Activated CD4-positive, alpha-beta T cell treated with anti-CD3 and anti-CD28 coated beads for 24 hours (primary cell): Measurements from ENCODE around the gene LRMDA.

Experiments used
- DNase-seq, 2 donors: peaks; one replicate each; pipeline ENCODE4 v3.0.0-alpha.2; 2020; ENCODE audit warnings: low read depth in 2 of 2

Gene LRMDA

GRCh38 chr10:75540357-75540966 is 109.0 kb downstream of the LRMDA start:
- DNase-seq, result no peak

DNA sequence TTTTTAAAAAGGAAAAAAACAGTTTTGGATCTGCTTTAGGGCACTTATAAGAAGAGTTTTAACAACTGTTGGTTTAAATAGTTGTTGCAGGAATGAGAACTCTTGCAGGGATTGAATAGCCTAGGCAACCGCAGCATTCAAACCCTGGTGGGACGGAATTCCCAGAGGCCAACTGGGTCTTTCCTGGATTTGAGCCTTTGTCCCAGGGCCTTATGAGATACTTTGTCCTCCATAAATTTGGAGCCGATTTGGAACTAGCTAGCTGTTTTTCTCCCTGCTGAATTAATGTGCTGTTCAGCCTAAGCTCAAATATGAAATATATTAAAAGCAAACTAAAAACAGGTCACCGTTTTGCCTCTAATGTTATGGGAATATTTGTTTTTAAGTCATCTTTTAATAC is 109.6 kb downstream of the LRMDA start:
- no peak for DNase-seq

- DNase-seq, result no peak
These were observed 110.0 kb downstream of the LRMDA start for GRCh38 chr10:75541411-75541810.

DNA sequence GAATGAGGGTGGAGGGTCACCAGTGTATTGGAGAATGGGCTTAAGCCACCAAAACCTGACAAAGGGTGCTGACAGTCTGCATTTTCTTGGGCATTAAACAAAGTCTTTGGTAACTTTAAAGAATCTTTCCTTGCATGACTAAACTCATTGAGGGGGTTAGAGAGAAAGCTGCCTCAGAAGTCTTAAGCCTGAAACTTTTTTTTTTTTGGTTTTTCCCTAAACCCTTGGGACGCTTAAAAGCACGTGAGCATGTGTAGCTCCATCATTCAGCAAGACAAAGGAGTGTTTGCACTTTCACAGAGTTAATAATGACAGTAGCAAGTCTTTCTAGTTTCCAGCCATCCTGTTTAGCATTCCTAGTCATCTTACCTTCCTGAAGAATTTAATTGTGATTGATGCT is 110.7 kb downstream of the LRMDA start:
- no peak for DNase-seq

DNA sequence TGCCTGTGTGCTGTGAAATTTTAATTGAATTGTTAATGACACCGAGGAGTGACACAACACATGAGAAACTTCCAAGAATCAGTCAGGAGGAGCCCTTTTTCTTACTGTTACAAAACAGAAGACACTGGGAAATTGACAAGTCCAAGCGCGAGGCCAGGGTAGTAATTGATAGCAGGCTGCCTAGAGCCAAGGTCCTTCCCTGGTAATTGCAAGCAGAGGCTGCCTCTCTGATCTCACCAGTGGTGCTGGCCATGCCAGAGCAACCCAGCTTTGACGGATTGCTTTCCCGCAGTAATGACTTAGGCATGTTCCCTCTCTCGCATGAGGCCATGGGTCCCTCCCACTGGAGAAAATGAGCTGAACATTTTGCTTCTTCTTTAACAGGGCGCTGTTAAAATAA is 111.5 kb downstream of the LRMDA start:
- DNase-seq, result no peak

DNA sequence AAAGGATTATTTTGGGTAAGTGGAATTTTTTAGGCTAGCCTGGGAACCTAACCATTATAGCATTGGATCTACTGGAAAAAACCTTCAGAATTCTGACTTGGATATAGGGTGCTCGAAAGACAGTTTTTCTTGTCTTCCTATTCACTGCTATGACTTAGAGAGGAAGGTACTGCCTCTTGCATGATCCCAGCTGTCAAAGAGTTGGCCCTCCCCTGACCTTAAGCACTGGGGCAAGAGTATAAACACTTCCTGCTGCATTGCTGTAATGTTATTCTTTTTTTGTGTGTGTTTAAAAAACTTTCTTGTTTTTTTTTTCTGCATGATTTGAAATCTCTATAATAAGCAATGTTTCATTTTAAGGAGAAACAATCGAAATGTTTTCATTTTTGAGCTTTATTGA is 113.0 kb downstream of the LRMDA start:
- DNase-seq, result no peak

DNA sequence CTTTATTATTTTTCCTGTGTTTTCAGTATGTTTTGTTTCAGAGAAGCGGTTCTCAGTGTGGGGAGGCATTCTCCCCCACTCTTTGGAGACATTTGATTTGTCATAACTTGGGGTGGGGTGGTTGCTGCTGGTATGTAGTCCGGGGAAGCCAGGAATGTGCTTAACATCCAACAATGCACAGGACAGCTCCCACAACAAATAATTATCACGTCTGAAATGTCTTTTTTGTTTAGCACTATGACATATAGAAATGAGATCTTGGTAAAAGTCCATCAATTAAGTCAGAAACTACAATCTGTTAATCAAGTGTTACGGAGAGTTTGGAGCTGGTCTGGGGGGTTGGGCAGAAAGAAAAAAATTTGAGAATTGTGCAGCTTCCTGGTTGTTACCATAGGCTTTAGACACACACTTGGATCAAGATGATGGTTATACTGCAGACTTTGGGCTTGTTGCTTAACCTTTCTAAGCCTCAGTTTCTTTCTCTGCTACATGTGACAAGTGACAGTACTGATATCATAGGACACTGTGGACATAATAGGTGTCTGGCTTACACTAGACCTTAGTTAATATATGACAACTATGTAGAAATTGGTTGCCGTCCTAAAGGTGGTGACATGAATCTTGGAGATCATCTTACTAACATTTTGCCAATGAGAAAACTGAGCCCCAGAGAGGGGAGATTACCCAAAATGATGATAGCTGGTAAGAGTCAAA is 113.7 kb downstream of the LRMDA start:
- DNase-seq, result no peak

DNA sequence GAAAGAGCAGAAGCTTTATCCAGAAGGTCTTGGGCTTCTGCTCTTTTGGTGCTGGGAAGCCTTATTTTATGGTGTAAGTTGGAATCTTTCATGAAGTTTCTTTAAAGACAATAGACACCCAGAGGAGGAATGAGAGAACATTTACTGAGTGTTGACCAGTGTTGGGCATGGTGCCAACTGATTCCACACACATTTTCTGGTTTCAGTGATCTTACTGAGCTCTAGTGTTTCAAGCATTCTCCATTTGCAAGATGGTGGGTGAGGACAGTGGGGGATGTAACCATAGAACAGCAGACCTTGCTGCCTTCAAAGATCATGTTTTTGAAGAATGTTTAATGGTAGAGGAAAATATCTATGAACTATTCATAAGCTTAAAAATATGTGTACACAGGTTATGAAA is 114.6 kb downstream of the LRMDA start:
- no peak for DNase-seq

DNA sequence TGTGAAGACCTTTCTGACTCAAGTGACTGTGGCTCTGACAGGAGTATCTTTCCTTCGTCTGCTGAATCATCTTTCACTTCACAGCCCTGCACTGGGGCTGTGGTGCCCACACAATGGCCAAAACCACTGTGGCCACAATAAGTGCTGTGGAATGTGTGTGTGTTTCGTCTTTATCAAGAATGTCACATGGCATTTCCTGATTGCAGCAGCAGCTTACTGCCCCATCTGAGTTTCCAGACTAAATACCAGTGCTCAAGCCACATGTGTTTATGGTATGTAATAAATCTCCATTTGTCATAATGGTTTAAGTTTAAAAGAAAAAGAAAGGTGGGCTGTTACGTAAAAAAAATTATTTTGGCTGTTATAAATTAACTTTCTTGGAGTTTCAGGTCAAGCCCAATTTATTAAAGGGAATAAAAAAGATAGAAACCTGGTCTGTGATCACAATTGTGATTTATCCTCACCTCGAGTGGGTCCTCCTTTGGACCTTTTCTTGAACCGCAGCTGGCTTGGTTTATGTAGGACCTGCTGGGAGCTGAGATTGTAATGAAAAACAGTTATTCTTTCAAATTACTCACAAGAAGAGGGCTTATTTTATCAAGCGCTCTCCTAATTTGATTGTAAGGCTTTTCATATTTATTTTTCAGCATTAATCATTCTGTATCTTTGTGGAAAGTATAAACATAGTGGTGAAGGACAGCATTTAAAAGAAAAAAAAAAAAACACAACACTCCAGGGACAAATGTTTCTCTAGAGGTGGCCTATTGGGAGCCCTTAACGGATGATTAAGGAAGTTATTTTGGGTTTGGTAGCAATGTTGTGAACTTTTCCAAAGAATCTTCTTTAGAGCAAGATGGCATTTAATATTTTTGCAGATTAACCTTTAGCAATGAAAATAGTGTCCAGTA is 116.2 kb downstream of the LRMDA start:
- no peak for DNase-seq

- DNase-seq, result no peak
These were observed 116.9 kb downstream of the LRMDA start for GRCh38 chr10:75548356-75548755.

DNA sequence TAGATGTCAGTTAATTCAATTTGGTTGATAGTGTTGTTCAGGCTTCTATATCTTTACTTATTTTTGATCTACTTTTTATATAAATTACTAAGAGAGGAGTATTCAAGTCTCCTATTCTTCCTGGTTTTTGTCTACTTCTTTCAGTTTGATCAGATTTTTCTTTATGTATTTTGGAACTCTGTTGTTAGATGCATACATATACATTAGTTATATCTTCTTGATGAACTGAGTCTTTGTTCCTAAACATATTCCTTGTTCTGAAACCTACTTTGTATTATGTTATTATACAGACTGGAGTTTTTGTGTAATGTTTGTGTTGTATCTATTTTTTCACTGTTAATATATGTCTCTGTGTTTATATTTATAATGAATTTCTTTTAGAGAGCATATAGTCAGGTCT is 118.8 kb downstream of the LRMDA start:
- DNase-seq, result no peak

DNA sequence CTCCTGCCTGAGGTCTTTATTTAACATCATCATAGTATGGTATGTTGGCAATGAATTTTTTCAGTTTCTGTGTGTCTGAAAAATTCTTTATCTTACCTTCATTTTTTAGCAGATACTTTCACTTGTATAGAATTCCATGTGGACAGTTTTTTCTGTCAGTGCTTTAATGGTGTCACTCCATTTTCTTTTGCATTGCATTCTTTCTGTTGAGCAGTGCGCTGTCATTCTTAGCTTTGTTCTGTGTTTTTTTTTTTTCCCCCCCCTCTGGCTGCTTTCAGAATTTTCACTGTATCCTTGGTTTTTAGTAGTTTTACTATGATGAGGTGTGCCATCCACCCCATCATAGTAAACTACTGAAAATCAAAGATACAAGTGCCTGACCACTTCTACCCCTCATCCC is 120.7 kb downstream of the LRMDA start:
- DNase-seq, result no peak

GRCh38 chr10:75553550-75553949 is 122.1 kb downstream of the LRMDA start:
- no peak for DNase-seq

- DNase-seq, result no peak
These were observed 123.9 kb downstream of the LRMDA start for GRCh38 chr10:75555323-75555722.

DNA sequence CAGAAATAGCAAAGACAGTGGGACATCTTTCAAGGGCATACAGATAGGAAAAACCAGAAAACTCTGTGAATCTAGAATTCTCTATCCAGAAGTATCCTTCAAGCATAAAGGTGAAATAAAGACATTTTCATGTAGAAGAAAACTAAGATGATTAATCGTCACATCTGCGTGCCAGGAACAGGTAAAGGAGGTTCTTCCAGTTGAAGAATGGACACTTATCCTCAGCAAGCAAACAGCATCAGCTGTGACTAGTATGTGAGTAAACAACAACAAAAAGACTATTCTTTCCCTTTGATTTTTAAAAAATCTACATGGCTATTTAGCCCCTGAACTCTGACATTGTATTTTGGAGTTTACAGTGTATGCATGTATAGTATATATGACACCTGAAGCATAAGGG is 124.9 kb downstream of the LRMDA start:
- no peak for DNase-seq

DNA sequence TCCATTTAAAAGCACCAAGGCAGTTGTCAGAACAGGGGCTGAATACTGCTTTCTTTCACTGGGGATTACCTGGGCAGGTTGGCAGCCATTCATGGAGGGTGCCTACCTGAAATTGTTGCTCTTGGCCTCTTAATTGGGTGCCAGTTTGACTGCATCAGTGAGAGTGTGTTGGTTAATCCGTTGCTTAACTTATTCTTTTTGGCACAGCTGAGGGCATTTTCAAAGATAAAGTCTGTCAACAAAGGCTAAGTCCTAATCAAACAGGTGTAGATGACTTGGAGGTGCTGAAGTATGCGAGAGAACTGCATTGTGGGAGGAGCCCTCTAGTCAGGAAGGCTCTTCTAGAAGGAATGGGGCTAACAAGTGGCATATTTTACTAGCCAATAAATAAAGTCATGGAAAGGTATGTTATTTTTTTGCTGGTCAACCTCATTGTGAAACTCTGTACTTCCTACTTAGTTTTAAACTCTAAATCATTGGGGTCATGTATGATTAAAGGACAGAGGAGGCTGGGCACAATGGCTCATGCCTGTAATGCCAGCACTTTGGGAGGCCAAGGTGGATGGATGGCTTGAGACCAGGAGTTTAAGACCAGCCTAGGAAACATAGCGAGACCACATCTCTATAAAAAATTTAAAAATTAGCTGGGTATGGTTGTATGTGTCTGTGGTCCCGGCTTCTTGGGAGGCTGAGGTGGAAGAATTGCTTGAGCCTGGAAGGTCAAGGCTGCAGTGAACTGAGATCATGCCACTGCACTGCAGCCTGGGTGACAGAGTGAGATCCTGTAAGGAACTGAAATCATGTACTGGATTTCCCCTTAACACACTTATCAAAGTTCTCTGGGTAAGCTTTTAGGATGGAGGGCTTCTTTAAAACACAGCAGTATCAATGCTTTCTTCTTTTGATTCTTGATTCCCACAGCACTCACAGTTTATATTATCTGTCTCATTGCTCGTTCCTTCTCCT is 134.1 kb downstream of the LRMDA start:
- no peak for DNase-seq

DNA sequence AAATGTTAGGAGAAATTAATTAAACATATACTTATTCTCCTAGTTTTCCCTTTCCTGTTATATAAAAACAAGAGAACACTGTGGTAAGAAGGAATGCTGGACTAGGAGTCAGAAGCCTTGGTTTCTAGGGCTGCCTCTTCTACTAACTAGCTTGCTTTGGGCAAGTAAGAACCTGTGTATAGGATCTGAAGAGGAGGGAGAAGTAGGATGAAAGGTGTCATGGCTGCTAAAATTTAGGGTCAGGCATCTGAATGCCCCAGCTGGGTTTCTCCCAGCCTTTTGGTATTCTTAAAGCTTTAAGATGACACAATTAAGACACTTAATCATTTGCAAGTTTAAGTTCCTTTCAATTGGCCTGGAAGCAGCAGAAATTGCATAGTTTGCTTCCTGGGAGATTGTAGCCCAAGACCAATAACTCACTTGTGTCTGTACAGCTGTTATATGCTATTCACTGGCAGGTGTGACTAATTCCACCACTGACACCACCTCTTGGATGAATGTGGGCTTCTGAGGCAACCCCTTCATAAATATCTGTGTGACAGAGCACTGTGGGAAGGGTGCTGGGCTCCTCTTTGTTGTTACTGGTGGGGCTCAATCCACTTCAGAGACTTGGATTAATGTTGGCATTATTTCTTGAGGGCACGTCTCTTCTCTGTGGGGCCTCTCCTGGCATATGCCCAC is 137.2 kb downstream of the LRMDA start:
- no peak for DNase-seq

DNA sequence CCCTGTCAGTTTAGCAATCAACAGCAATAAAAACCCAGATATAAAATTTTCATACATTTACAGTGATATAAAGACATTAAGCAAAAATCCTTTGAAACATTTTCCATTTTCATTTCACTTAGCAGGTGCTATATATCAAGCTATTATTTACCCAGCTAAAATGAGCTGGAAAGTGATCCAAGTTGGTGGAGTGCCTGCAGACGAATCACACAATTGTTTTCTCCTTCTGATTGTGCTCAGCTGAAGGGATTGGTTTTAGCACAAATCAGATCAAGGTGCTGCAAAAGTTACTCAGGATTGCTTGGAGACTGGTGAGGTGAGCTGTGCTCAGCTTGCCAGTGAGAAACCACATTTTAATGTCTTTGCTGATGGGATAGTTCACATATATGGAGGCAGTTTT is 138.1 kb downstream of the LRMDA start:
- DNase-seq, result no peak

DNA sequence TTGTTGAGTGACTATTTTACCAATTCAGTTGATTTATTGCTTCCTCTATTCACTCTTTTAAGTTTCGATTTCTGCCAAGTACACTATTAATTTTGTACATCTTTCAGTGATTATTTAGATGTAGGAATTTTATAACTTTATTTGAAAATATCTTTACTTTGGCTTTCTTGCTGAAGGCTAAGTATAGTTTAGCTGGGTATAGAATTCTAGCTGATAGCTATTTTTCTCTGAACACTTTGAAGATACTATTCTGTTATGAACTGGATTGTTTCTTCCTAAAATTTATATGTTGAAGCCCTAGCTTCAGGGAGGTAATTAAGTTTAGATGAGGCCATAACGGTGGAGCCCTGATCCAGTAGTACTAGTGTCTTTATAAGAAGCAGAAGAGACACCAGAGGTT is 141.1 kb downstream of the LRMDA start:
- DNase-seq, result no peak

DNA sequence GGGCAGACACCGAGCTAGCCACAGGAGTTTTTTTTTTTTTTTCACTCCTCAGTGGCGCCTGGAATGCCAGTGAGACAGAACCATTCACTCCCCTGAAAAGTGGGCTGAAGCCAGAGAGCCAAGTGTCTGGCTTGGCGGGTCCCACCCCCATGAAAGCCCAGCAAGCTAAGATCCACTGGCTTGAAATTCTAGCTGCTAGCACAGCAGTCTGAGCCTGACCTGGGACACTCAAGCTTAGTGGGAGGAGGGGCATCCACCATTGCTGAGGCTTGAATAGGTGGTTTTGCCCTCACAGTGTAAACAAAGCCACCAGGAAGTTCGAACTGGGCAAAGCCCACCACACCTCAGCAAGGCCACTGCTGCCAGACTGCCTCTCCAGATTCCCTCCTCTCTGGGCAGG is 144.5 kb downstream of the LRMDA start:
- no peak for DNase-seq

GRCh38 chr10:75582102-75582501 is 150.7 kb downstream of the LRMDA start:
- no peak for DNase-seq
